SK-N-MC (cell line): ENCODE measurements around the gene DYNC1I1.

Experiments used
- EZH2 ChIP-seq: fragments of 200-600 bp; sonication (generic); IDR thresholded peaks from one replicate; pipeline ENCODE4 v1.6.1; 2017; ENCODE audit warnings: antibody characterized with exemption
- FOXP2 ChIP-seq: optimal IDR thresholded peaks from 2 replicates; pipeline ENCODE3; 2011; ENCODE audit warnings: mild to moderate bottlenecking, moderate library complexity; ENCODE audit not compliant: insufficient read depth; ENCODE audit errors: extremely low read length, control extremely low read depth
- POLR2AphosphoS5 ChIP-seq: IDR thresholded peaks from 2 replicates; pipeline ENCODE4 v1.6.1; 2012; ENCODE audit warnings: mild to moderate bottlenecking, low read depth, low read length, borderline replicate concordance

GRCh38 chr7:96080027-96080426 lies 307.7 kb downstream of the DYNC1I1 start:
- TF ChIP-seq POLR2AphosphoS5 (no peak), EZH2 (no peak), FOXP2 (no peak)
